Astrocyte of the cerebellum (primary cell): ENCODE results near the gene BSDC1.
"Not testable (repeated sequence)": the region's sequence is repeated elsewhere in the genome, so short reads cannot be mapped to it uniquely, and the experiment has no call there.

Experiments used
- DNase-seq: peaks from one replicate; pipeline ENCODE4 v3.0.0-alpha.2; 2011; ENCODE audit warnings: low read depth
- H3K4me3 ChIP-seq: 2 replicates; pipeline ENCODE4 v1.5.1; 2011; ENCODE audit warnings: mild to moderate bottlenecking, low read depth, low read length, moderate library complexity
- CTCF ChIP-seq: IDR thresholded peaks from 2 replicates; pipeline ENCODE4 v1.5.1; 2012; ENCODE audit warnings: low read length, low read depth, moderate library complexity, mild to moderate bottlenecking; ENCODE audit errors: missing control alignments
- in situ Hi-C: cut with HindIII; loops from 2 replicates; pipeline ENCODE4 v1.10.0; 2017; ENCODE audit warnings: low sequenced_read_pairs

BSDC1 gene

GRCh38 chr1:32394141-32394889 is at the start of gene BSDC1:
Gene BSDC1, minus strand, starts transcription at chr1:32394441. Its CDS starts 27 bp downstream, at chr1:32394414.
- peak within 1 kb of the TSS; percentile 79 for H3K4me3 ChIP-seq
- in situ Hi-C loops = loop anchor here (5.0 kb wide), 1 partner anchor 103 kb away; no protein-coding TSS in a partner anchor
- TF ChIP-seq CTCF = no peak
- DNase-seq = peak; percentile 88

GRCh38 chr1:32441467-32441866 is 47.2 kb upstream of the BSDC1 start:
- H3K4me3 ChIP-seq, DNase-seq, in situ Hi-C loops: not testable (repeated sequence)

GRCh38 chr1:32438777-32439176 is 44.5 kb upstream of the BSDC1 start:
- H3K4me3 ChIP-seq, DNase-seq, in situ Hi-C loops: not testable (repeated sequence)

- in situ Hi-C loops = no loop called here
- no peak for DNase-seq
- no peak overlapping the region for H3K4me3 ChIP-seq
- no peak for TF ChIP-seq CTCF
These were observed 43.9 kb upstream of the BSDC1 start for GRCh38 chr1:32438136-32438535.

- no peak for DNase-seq
- in situ Hi-C loops = no loop called here
- no peak overlapping the region for H3K4me3 ChIP-seq
- no peak for TF ChIP-seq CTCF
These were observed 37.6 kb upstream of the BSDC1 start for GRCh38 chr1:32431736-32432400.

GRCh38 chr1:32427264-32427963 is 33.2 kb upstream of the BSDC1 start:
- peak overlapping the region; percentile 37 for H3K4me3 ChIP-seq
- in situ Hi-C loops = no loop called here
- DNase-seq = no peak
- TF ChIP-seq CTCF = no peak

GRCh38 chr1:32426489-32427255 is 32.4 kb upstream of the BSDC1 start:
- DNase-seq = no peak
- TF ChIP-seq CTCF = no peak
- peak overlapping the region; percentile 37 for H3K4me3 ChIP-seq
- in situ Hi-C loops = no loop called here
